Heart left ventricle (tissue), 13 donors: Measurements from ENCODE around the gene PTPRN2.

ENCODE experiments used
- CTCF ChIP-seq, 12 donors: fragments of 200-600 bp; sonication (generic) in 4 of 12; IDR thresholded peaks; one replicate each; pipeline versions ENCODE4 v1.5.0 to v1.8.0; 2018 to 2022; ENCODE audit warnings: antibody characterized with exemption in 12 of 12, mild to moderate bottlenecking in 5 of 12
- POLR2A ChIP-seq, 2 donors: fragments of 450-650 bp; IDR thresholded peaks; one replicate each; pipeline ENCODE4 v1.6.1; 2017; ENCODE audit warnings: antibody characterized with exemption in 2 of 2, mild to moderate bottlenecking in 2 of 2, moderate library complexity in 2 of 2
- donor health status: ischemic (EF 13 %, LVEDD 7.1; RV severe dilation, severe dysfunction).
- donor health status: DM: no; HTN: yes; CAD: no.
- donor health status: DM: no; HTN: no; CAD: no.
- donor health status: ischemic (EF 25% LVEDD 6.9; RV normal size, moderate dysfunction).
- donor health status: ischemic (EF 25% LVEDD 5.7; RV mildly dilated, moderate dysfunction).
- donor health status: ischemic (EF 35%, LVEDD 5.7; RV mildly dilated, moderate dysfunction).
- donor health status: nonischemic (EF 11% LVEDD 7.7; RV severe dilation, severe dysfunction).
- donor health status: DM: yes; HTN: yes; CAD: no.
- donor health status: PGD.
- donor health status: ischemic (EF 29% LVEDD 5.4; RV normal size, mild dysfunction).
- donor health status: nonischemic (EF 23%, LVEDD 6.1; RV moderate dilation, normal function).

- TF ChIP-seq CTCF (IDR thresholded peaks at IDR 0.05), result no peak
- no peak for TF ChIP-seq POLR2A (IDR thresholded peaks at IDR 0.05)
Observed at GRCh38 chr7:157731126-157731525, 856.5 kb downstream of the PTPRN2 start.
